Activated CD8-positive, alpha-beta memory T cell treated with anti-CD3 and anti-CD28 coated beads, Interleukin-2, amount 50 U/mL, for 48 hours (primary cell): Measurements from ENCODE around the gene DHRS1.

Source experiments
- DNase-seq: peaks from one replicate; pipeline ENCODE4 v3.0.0-alpha.2; 2020

DHRS1 gene

DNA sequence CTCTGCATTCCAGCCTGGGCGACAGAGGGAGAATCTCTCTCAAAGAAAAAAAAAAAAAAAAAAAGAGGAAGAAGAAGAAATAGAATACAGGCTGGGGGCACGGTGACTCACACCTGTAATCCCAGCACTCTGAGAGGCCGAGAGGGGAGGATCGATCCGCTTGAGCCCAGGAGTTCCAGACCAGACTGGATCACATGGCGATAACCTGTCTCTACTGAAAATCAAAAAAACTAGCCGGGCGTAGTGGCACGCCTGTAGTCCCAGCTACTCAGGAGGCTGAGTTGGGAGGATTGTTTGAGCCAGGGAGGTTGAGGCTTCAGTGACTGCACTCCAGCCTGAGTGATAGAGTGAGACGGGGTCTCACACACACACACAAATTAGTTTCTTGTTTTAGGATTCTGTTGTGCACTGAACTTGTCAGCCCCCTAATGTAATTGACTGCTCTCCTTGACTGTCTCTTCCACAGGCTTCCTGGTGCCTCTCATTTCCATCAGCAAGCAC lies 56.2 kb downstream of the DHRS1 start:
- no peak for DNase-seq

DNA sequence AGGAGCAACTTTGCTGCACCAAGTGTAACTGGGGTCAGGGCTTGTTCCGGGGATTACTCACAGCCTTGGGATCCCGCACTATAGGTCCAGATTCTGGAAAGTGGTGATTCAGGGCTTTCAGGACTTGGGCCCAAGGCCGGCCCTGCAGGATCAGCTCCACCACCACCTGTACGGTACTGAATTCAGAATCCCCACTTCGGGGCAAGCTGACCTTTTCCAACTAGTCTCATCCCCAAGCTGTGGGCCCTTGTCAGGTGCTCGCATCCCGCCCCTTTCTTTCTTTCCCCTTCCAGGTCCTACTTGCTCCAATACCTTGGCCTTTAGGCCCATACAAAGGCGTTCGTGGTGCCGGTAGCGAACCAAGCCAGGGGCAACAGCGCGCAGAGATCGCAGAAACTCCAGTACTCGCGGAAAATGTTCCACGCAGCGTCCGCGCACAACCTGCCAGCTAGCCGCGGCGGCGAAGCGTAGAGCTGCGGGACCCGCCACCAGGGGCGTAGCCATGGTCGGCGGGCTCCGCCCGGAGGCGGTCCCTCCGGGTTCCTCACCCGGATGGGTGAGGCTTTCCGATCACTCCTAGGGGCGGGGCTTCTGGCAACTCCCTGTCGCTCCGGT lies 57.6 kb downstream of the DHRS1 start:
- DNase-seq = no peak
